Kidney (tissue), 14 donors: ENCODE results near the gene AFTPH. TPM values are rescaled to one million over a fixed set of nuclear protein-coding genes. Genes with fewer than 3 reads are reported as not detected.

Source experiments
- DNase-seq, 5 donors: peaks; one replicate each; pipeline ENCODE4 v3.0.0-alpha.2; 2013 to 2020
- FAIRE-seq: peaks from 2 replicates; lab custom pipeline; 2012; peaks lifted over from hg19 to GRCh38; lab: Jason Lieb, UNC
- H3K27ac ChIP-seq, 2 donors: one replicate each; pipeline ENCODE4 v1.7.0; 2013; ENCODE audit warnings: low read depth in 2 of 2, low read length in 2 of 2, inconsistent platforms in 1 of 2
- H3K27me3 ChIP-seq: one replicate; pipeline ENCODE4 v1.7.1; 2013; ENCODE audit warnings: low read length, inconsistent platforms; ENCODE audit not compliant: control insufficient read depth, insufficient read depth
- H3K36me3 ChIP-seq, 3 donors: one replicate each; pipeline versions ENCODE4 v1.7.0 to v1.7.1; 2013; ENCODE audit warnings: low read length in 3 of 3, control low read depth in 1 of 3, inconsistent platforms in 1 of 3; ENCODE audit not compliant: insufficient read depth in 3 of 3, control insufficient read depth in 2 of 3
- H3K4me1 ChIP-seq, 3 donors: one replicate each; pipeline versions ENCODE4 v1.7.0 to v1.7.1; 2013; ENCODE audit warnings: low read length in 3 of 3, inconsistent platforms in 1 of 3, low read depth in 1 of 3; ENCODE audit not compliant: control insufficient read depth in 2 of 3, insufficient read depth in 2 of 3
- H3K4me3 ChIP-seq, 3 donors: one replicate each; pipeline versions ENCODE4 v1.7.0 to v1.8.1; 2013; ENCODE audit warnings: low read length in 3 of 3, control low read depth in 1 of 3, inconsistent platforms in 1 of 3
- H3K9ac ChIP-seq, 3 donors: one replicate each; pipeline versions ENCODE4 v1.7.0 to v1.7.1; 2013; ENCODE audit warnings: low read length in 3 of 3, control low read depth in 1 of 3, inconsistent platforms in 1 of 3
- H3K9me3 ChIP-seq, 3 donors: one replicate each; pipeline versions ENCODE4 v1.7.0 to v1.7.1; 2013; ENCODE audit warnings: low read length in 3 of 3, control low read depth in 1 of 3, inconsistent platforms in 1 of 3; ENCODE audit not compliant: control insufficient read depth in 2 of 3, insufficient read depth in 1 of 3
- CTCF ChIP-seq: IDR thresholded peaks from 3 replicates; pipeline ENCODE4 v1.5.1; 2012; ENCODE audit warnings: mild to moderate bottlenecking, moderate library complexity, borderline replicate concordance; ENCODE audit not compliant: insufficient read depth; ENCODE audit errors: extremely low read depth
- intact Hi-C: fragments of 100-400 bp; cut with DNase I; formaldehyde crosslinking; loops from one replicate; pipeline ENCODE4 v1.11.1; 2022
- polyA plus RNA-seq: library from polyadenylated mRNA; stranded (reverse); fragments of 350-450 nt; fragmentation: Illumina TruSeq; extraction: RNeasy Lipid Tissue Mini Kit (QIAGEN cat#74804); gene quantifications from one replicate; pipeline ENCODE4 v1.2.3, GENCODE V29; 2014; ENCODE audit warnings: low read depth, low replicate concordance; ENCODE audit not compliant: insufficient read depth
- total RNA-seq: library from RNA; stranded (reverse); fragmentation: NEBNext Ultra II Directional; extraction: Animal tissue kit (Norgen Biotek cat#: 25700); gene quantifications from one replicate; pipeline ENCODE4 v1.2.1, GENCODE V29; 2021
- donor health status: control.
- donor health status: control.
- donor health status: control.
- donor health status: control.
- donor health status: control.
- donor health status: DM: yes; HTN: yes; CAD: no.
- donor health status: Normal renal cell carcinoma (clear cell type).

The AFTPH gene
- total and polyA plus RNA-seq, 2 donors from 2014 or later, result 41.2 to 44.6 TPM

GRCh38 chr2:64629329-64629781 is 105.2 kb downstream of the AFTPH start:
- Histone ChIP-seq H3K9me3 (no peaks in the 10 kb centered on the region), H3K36me3 (peaks cover 0 to 10% (median 4%) of the 10 kb centered on the region in 3 donors), H3K4me3 (no peak overlapping the region), H3K4me1 (no peaks in the 10 kb centered on the region), H3K27ac (no peak overlapping the region), H3K9ac (no peak overlapping the region), H3K27me3 (no peaks in the 10 kb centered on the region)
- intact Hi-C loops, result no loop called here
- no peak for FAIRE-seq
- no peak for TF ChIP-seq CTCF
- DNase-seq, result peak in 1 of 5 donors; percentile 6

- no peak for DNase-seq
- Histone ChIP-seq H3K27ac (no peak overlapping the region), H3K4me1 (no peaks in the 10 kb centered on the region), H3K9me3 (no peaks in the 10 kb centered on the region), H3K27me3 (no peaks in the 10 kb centered on the region), H3K36me3 (peaks cover 0 to 10% (median 6%) of the 10 kb centered on the region in 3 donors), H3K9ac (no peak overlapping the region), H3K4me3 (no peak overlapping the region)
- no peak for FAIRE-seq
- intact Hi-C loops, result no loop called here
- no peak for TF ChIP-seq CTCF
Measured at GRCh38 chr2:64629875-64630274, 105.7 kb downstream of the AFTPH start.

GRCh38 chr2:64630752-64631151 is 106.6 kb downstream of the AFTPH start:
- no peak for FAIRE-seq
- Histone ChIP-seq H3K9ac (no peak overlapping the region), H3K4me1 (no peaks in the 10 kb centered on the region), H3K36me3 (peaks cover 0 to 12% (median 11%) of the 10 kb centered on the region in 3 donors), H3K27ac (no peak overlapping the region), H3K4me3 (no peak overlapping the region), H3K9me3 (no peaks in the 10 kb centered on the region), H3K27me3 (no peaks in the 10 kb centered on the region)
- DNase-seq, result peak in 1 of 5 donors; percentile 6
- TF ChIP-seq CTCF, result no peak
- intact Hi-C loops, result no loop called here

GRCh38 chr2:64631771-64632170 is 107.6 kb downstream of the AFTPH start:
- DNase-seq (no peak), FAIRE-seq (no peak)
- H3K9me3 ChIP-seq, result no peaks in the 10 kb centered on the region
- H3K9ac ChIP-seq, result no peak overlapping the region
- peaks cover 0 to 3% (median 0%) of the 10 kb centered on the region in 3 donors for H3K4me1 ChIP-seq
- H3K4me3 ChIP-seq, result no peak overlapping the region
- H3K36me3 ChIP-seq, result peaks cover 0 to 17% (median 16%) of the 10 kb centered on the region in 3 donors
- no peak overlapping the region for H3K27ac ChIP-seq
- TF ChIP-seq CTCF, result no peak
- no peaks in the 10 kb centered on the region for H3K27me3 ChIP-seq
- intact Hi-C loops, result no loop called here
